IMR-90 (cell line): ENCODE data around the gene RAB30. TPM values are rescaled to one million over a fixed set of nuclear protein-coding genes. Genes with fewer than 3 reads are reported as not detected.

ENCODE experiments used
- ATAC-seq: fragments of 200-7000 bp; cut with Tn5 transposase; 2 replicates; pipeline ENCODE4 v1.9.1; 2020; ENCODE audit warnings: low read depth, mild to moderate bottlenecking, moderate library complexity
- BruUV-seq: library from RNA; stranded (reverse); fragments of 400-500 nt; replicated peaks from 2 replicates; lab custom pipeline; 2021; lab: Mats Ljungman, UMichigan
- CTCF ChIA-PET: fragments of 300-600 bp; formaldehyde crosslinking; extraction: SDS; loops from one replicate; lab custom pipeline; 2021; ENCODE audit warnings: antibody characterized with exemption; lab: Yijun Ruan, JAX
- POLR2A ChIA-PET: fragments of 300-600 bp; sonication (Branson Sonifier 250); formaldehyde crosslinking; loops from one replicate; lab custom pipeline; 2022; ENCODE audit warnings: antibody characterized with exemption; ENCODE audit not compliant: unreplicated experiment; lab: Charles Lee
- DNase-seq: peaks from one replicate; pipeline ENCODE4 v3.0.0; 2013
- H2AFZ ChIP-seq: replicated peaks from 2 replicates; pipeline ENCODE3; 2013; ENCODE audit warnings: low read length, mild to moderate bottlenecking; ENCODE audit not compliant: poor library complexity
- H2AK5ac ChIP-seq: 2 replicates; pipeline ENCODE4 v1.6.1; 2013; ENCODE audit warnings: low read depth, low read length, inconsistent platforms
- H2AK9ac ChIP-seq: replicated peaks from 2 replicates; pipeline ENCODE3; 2013; ENCODE audit warnings: mild to moderate bottlenecking, low read depth, low read length, moderate library complexity; ENCODE audit not compliant: poor library complexity
- H2BK120ac ChIP-seq: 2 replicates; pipeline ENCODE4 v1.6.1; 2013; ENCODE audit warnings: low read depth, low read length, inconsistent platforms
- H2BK15ac ChIP-seq: 3 replicates; pipeline ENCODE4 v1.6.1; 2013; ENCODE audit warnings: low read depth, low read length, inconsistent platforms
- H2BK20ac ChIP-seq: 2 replicates; pipeline ENCODE4 v1.6.1; 2013; ENCODE audit warnings: low read depth, mild to moderate bottlenecking, inconsistent platforms, low read length, moderate library complexity
- H2BK5ac ChIP-seq: 2 replicates; pipeline ENCODE4 v1.6.1; 2013; ENCODE audit warnings: mild to moderate bottlenecking, low read depth, low read length, inconsistent platforms; ENCODE audit not compliant: poor library complexity, severe bottlenecking
- H3K14ac ChIP-seq: replicated peaks from 2 replicates; pipeline ENCODE4 v1.6.1; 2013; ENCODE audit warnings: low read depth, low read length, inconsistent platforms
- H3K18ac ChIP-seq: 2 replicates; pipeline ENCODE4 v1.6.1; 2013; ENCODE audit warnings: low read depth, low read length, control low read depth
- H3K23ac ChIP-seq: 2 replicates; pipeline ENCODE4 v1.6.1; 2013; ENCODE audit warnings: low read depth, low read length, inconsistent platforms
- H3K27ac ChIP-seq: 2 replicates; pipeline ENCODE4 v1.5.1; 2013; ENCODE audit warnings: mild to moderate bottlenecking, control low read depth, low read length; ENCODE audit not compliant: insufficient read depth
- H3K27me3 ChIP-seq: 2 replicates; pipeline ENCODE4 v1.6.1; 2013; ENCODE audit warnings: low read length; ENCODE audit not compliant: control insufficient read depth, insufficient read depth
- H3K36me3 ChIP-seq: 2 replicates; pipeline ENCODE4 v1.6.1; 2013; ENCODE audit warnings: low read length, mixed read lengths; ENCODE audit not compliant: control insufficient read depth, insufficient read depth
- H3K4ac ChIP-seq: 2 replicates; pipeline ENCODE4 v1.6.1; 2013; ENCODE audit warnings: low read depth, low read length, inconsistent platforms
- H3K4me1 ChIP-seq: 2 replicates; pipeline ENCODE4 v1.6.1; 2013; ENCODE audit warnings: low read length, mixed read lengths; ENCODE audit not compliant: control insufficient read depth, insufficient read depth
- H3K4me2 ChIP-seq: 2 replicates; pipeline ENCODE4 v1.6.1; 2013; ENCODE audit warnings: low read depth, mild to moderate bottlenecking, control low read depth, low read length, moderate library complexity
- H3K4me3 ChIP-seq: 2 replicates; pipeline ENCODE4 v1.5.1; 2013; ENCODE audit warnings: low read depth, mild to moderate bottlenecking, control low read depth, low read length, moderate library complexity; ENCODE audit not compliant: insufficient read depth
- H3K56ac ChIP-seq: 2 replicates; pipeline ENCODE4 v1.6.1; 2013; ENCODE audit warnings: low read length, inconsistent platforms; ENCODE audit not compliant: insufficient read depth; ENCODE audit errors: extremely low read depth
- H3K79me1 ChIP-seq, 2 experiments: 2 replicates each; pipeline ENCODE4 v1.6.1; 2013; ENCODE audit warnings: low read length in 2 of 2, inconsistent platforms in 1 of 2, low read depth in 1 of 2
- H3K9ac ChIP-seq: 2 replicates; pipeline ENCODE4 v1.6.1; 2013; ENCODE audit warnings: low read depth, low read length, control low read depth
- H3K9me1 ChIP-seq: 2 replicates; pipeline ENCODE4 v1.6.1; 2013; ENCODE audit warnings: low read length, inconsistent platforms; ENCODE audit not compliant: insufficient read depth
- H3K9me3 ChIP-seq: 2 replicates; pipeline ENCODE4 v1.6.1; 2013; ENCODE audit warnings: low read length; ENCODE audit not compliant: control insufficient read depth, insufficient read depth
- H4K20me1 ChIP-seq: 2 replicates; pipeline ENCODE4 v1.6.1; 2013; ENCODE audit warnings: low read length, inconsistent platforms; ENCODE audit not compliant: insufficient read depth
- H4K5ac ChIP-seq: 2 replicates; pipeline ENCODE4 v1.6.1; 2013; ENCODE audit warnings: mild to moderate bottlenecking, low read depth, low read length, control low read depth
- H4K8ac ChIP-seq, 2 experiments: 2 replicates each; pipeline ENCODE4 v1.6.1; 2013; ENCODE audit warnings: low read depth in 2 of 2, low read length in 2 of 2, control low read depth in 1 of 2, inconsistent platforms in 1 of 2
- H4K91ac ChIP-seq: 2 replicates; pipeline ENCODE4 v1.6.1; 2013; ENCODE audit warnings: low read depth, low read length, inconsistent platforms; ENCODE audit not compliant: insufficient read depth
- CTCF ChIP-seq: conservative IDR thresholded peaks from 2 replicates; pipeline ENCODE4 v1.5.1; 2012; ENCODE audit warnings: mild to moderate bottlenecking, low read depth, low read length, improper control_type of control experiment
- ELK1 ChIP-seq: fragments of 150-350 bp; IDR thresholded peaks from 2 replicates; pipeline ENCODE4 v1.6.1; 2016; ENCODE audit warnings: low read depth, mild to moderate bottlenecking, low read length, moderate library complexity, borderline replicate concordance
- MXI1 ChIP-seq: IDR thresholded peaks from 2 replicates; pipeline ENCODE4 v1.6.1; 2012; ENCODE audit warnings: low read depth, mild to moderate bottlenecking, low read length, moderate library complexity, borderline replicate concordance
- POLR2A ChIP-seq: IDR thresholded peaks from 2 replicates; pipeline ENCODE4 v1.6.1; 2012; ENCODE audit warnings: mild to moderate bottlenecking, low read depth, low read length
- WGBS, 2 experiments: methylation state at CpG; one replicate each; pipeline versions ENCODE4 v1.1.5 to v1.1.7; 2013; ENCODE audit warnings: missing lambda C conversion rate in 2 of 2; ENCODE audit not compliant: insufficient read length in 1 of 2; ENCODE audit errors: extremely low coverage in 2 of 2; 5-methylcytosine and 5-hydroxymethylcytosine counted together
- dilution Hi-C: fragments of 300-500 bp; cut with HindIII; formaldehyde crosslinking; loops from one replicate; pipeline ENCODE4 v1.14.3; 2018; ENCODE audit warnings: low sequenced_read_pairs; ENCODE audit not compliant: unreplicated experiment
- in situ Hi-C: fragments of 300-500 bp; cut with MboI; formaldehyde crosslinking; loops from 3 replicates; pipeline ENCODE4 v1.14.3; 2019; ENCODE audit warnings: low sequenced_read_pairs, inconsistent platforms, mixed read lengths
- intact Hi-C: fragments of 100-400 bp; cut with micrococcal nuclease; formaldehyde crosslinking; loops from 2 replicates; pipeline ENCODE4 v1.10.0; 2022
- polyA plus RNA-seq, 3 experiments: library from polyadenylated mRNA; depleted of rRNA; stranded (reverse); fragments of >200 nt; gene quantifications; 2 replicates each; pipeline ENCODE4 v1.2.3, GENCODE V29; 2012; ENCODE audit warnings: low replicate concordance in 1 of 3
- total RNA-seq: library from RNA; depleted of rRNA; stranded (reverse); fragments of >200 nt; gene quantifications from 2 replicates; pipeline ENCODE4 v1.2.3, GENCODE V29; 2012

The RAB30 gene
- total and polyA plus RNA-seq, 2 of the 4 experiments (the other 2 are of a cell fraction): 7.2 to 25.6 TPM

GRCh38 chr11:82929121-82929520 lies 142.6 kb downstream of the RAB30 start:
- H3K4me2 ChIP-seq: no peak overlapping the region
- H3K56ac ChIP-seq: no peak overlapping the region
- no peak overlapping the region for H3K27ac ChIP-seq
- no peak overlapping the region for H2AFZ ChIP-seq
- H3K27me3 ChIP-seq: no peaks in the 10 kb centered on the region
- H3K4ac ChIP-seq: no peak overlapping the region
- no peak overlapping the region for H2BK5ac ChIP-seq
- H2BK15ac ChIP-seq: no peak overlapping the region
- no peak for ATAC-seq
- ChIA-PET POLR2A (no interaction called here), CTCF (no interaction called here)
- H3K4me3 ChIP-seq: no peak overlapping the region
- H3K79me1 ChIP-seq: no peaks in the 10 kb centered on the region
- no peak overlapping the region for H2AK5ac ChIP-seq
- TF ChIP-seq ELK1 (no peak), CTCF (no peak), MXI1 (no peak), POLR2A (no peak)
- H4K5ac ChIP-seq: no peak overlapping the region
- H3K36me3 ChIP-seq: no peaks in the 10 kb centered on the region; the same call in 1 of the 2 replicates
- no TSS peak for BruUV-seq
- no peak overlapping the region for H2BK120ac ChIP-seq
- no peaks in the 10 kb centered on the region for H3K4me1 ChIP-seq
- H3K23ac ChIP-seq: no peak overlapping the region
- DNase-seq: no peak
- no peak overlapping the region for H3K14ac ChIP-seq
- no peak overlapping the region for H2BK20ac ChIP-seq
- H3K9me3 ChIP-seq: no peaks in the 10 kb centered on the region
- no CpG with 5 or more reads among the region's 10 CpGs for WGBS, 2 experiments
- in situ Hi-C loops: no loop called here
- dilution Hi-C loops: no loop called here
- no peak overlapping the region for H2AK9ac ChIP-seq
- no peaks in the 10 kb centered on the region for H3K9me1 ChIP-seq
- H3K18ac ChIP-seq: no peak overlapping the region
- intact Hi-C loops: no loop called here
- no peak overlapping the region for H4K91ac ChIP-seq
- H4K8ac ChIP-seq: no peak overlapping the region
- H4K20me1 ChIP-seq: no peaks in the 10 kb centered on the region
- H3K9ac ChIP-seq: no peak overlapping the region
